Measurements from ENCODE around the gene APEH.

DNA sequence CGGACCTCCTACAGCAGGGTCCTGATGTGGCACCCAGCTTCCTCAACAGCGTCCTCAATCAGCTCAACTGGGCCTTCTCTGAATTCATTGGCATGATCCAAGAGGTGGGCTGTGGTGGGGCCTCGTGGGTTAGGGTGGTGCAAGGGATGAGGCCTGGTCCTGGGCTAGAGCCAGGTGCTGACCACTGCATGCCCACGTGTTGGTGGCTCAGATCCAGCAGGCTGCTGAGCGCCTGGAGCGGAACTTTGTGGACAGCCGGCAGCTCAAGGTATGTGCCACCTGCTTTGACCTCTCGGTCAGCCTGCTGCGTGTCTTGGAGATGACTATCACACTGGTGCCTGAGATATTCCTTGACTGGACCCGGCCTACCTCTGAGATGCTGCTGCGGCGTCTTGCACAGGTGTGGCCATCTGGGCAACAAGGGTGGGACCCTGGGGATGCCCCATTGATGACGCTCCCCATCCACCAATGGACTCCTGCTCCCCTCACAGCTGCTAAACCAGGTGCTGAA, 41.5 kb downstream of the APEH start:
- TF ChIP-seq, protein P1, sequence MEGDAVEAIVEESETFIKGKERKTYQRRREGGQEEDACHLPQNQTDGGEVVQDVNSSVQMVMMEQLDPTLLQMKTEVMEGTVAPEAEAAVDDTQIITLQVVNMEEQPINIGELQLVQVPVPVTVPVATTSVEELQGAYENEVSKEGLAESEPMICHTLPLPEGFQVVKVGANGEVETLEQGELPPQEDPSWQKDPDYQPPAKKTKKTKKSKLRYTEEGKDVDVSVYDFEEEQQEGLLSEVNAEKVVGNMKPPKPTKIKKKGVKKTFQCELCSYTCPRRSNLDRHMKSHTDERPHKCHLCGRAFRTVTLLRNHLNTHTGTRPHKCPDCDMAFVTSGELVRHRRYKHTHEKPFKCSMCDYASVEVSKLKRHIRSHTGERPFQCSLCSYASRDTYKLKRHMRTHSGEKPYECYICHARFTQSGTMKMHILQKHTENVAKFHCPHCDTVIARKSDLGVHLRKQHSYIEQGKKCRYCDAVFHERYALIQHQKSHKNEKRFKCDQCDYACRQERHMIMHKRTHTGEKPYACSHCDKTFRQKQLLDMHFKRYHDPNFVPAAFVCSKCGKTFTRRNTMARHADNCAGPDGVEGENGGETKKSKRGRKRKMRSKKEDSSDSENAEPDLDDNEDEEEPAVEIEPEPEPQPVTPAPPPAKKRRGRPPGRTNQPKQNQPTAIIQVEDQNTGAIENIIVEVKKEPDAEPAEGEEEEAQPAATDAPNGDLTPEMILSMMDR (IDR thresholded peaks at IDR 0.05) = no peak
- no peak for TF ChIP-seq POLR2A (IDR thresholded peaks at IDR 0.05)
